HFFc6 (cell line): ENCODE data around the gene OOEP. TPM values are rescaled to one million over a fixed set of nuclear protein-coding genes. Genes with fewer than 3 reads are reported as not detected.

Experiments used
- DNase-seq: peaks from one replicate; pipeline ENCODE4 v3.0.0-alpha.2; 2018
- H3K27ac Mint-ChIP-seq: 2 replicates; pipeline ENCODE4 v1.8.0; 2020; ENCODE audit warnings: mild to moderate bottlenecking, mixed read lengths
- H3K27me3 Mint-ChIP-seq: 2 replicates; pipeline ENCODE4 v1.8.0; 2021; ENCODE audit warnings: mild to moderate bottlenecking, moderate library complexity, mixed read lengths; ENCODE audit not compliant: insufficient read depth
- H3K36me3 Mint-ChIP-seq: 2 replicates; pipeline ENCODE4 v1.8.0; 2021; ENCODE audit warnings: low read depth, mixed read lengths
- H3K4me1 Mint-ChIP-seq: 2 replicates; pipeline ENCODE4 v1.8.0; 2020; ENCODE audit warnings: low read depth, mixed read lengths
- H3K4me3 Mint-ChIP-seq: 2 replicates; pipeline ENCODE4 v1.8.0; 2020; ENCODE audit warnings: mild to moderate bottlenecking, moderate library complexity, mixed read lengths
- H3K9me3 Mint-ChIP-seq: 2 replicates; pipeline ENCODE4 v1.8.0; 2020; ENCODE audit warnings: mild to moderate bottlenecking, mixed read lengths
- CTCF ChIP-seq: fragments of 200-600 bp; sonication (generic); IDR thresholded peaks from 2 replicates; pipeline ENCODE4 v1.5.0; 2021; ENCODE audit warnings: antibody characterized with exemption, mild to moderate bottlenecking
- total RNA-seq, 6 experiments: library from RNA; stranded (reverse); fragmentation: NEBNext Ultra II Directional; extraction: Animal tissue kit (Norgen Biotek cat#: 25700); gene quantifications; 2 replicates in 1 of 6; 3 replicates in 5 of 6; pipeline ENCODE4 v1.2.3, GENCODE V29; 2021

OOEP gene
- total RNA-seq, 6 experiments from 2014 or later: not detected

DNA sequence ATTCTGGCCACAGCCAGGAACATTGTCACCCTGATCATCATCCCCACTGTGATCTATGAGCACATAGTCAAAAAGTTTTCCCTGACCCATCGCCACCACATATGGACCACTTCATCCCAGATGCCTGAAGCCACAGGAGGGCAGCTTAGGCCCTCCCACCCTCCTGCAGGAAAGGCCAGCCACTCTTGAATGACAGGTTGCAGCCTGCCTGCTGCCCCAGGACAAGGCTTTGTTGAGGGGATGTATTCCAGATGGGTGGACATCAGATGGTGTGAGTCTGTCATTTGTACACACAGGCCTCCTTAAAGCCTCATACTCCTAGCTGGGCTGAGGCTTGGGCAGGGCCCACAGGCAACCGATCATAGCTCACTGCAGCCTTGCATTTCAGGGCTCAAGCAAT, 46.4 kb downstream of the OOEP start:
- peaks cover 7% of the 10 kb centered on the region for H3K9me3 Mint-ChIP-seq
- H3K27ac Mint-ChIP-seq: no peak overlapping the region
- DNase-seq: no peak
- H3K4me1 Mint-ChIP-seq: peaks cover 17% of the 10 kb centered on the region
- no peak for TF ChIP-seq CTCF
- H3K27me3 Mint-ChIP-seq: no peaks in the 10 kb centered on the region; the same call in 1 of the 2 replicates
- peaks cover 8% of the 10 kb centered on the region; the same call in 1 of the 2 replicates for H3K36me3 Mint-ChIP-seq
- no peak overlapping the region for H3K4me3 Mint-ChIP-seq

Other genes starting within 250 kb of the OOEP start
- under 1 TPM in 2 of 6 experiments, not detected in 4; 0.37 to 0.55 TPM for gene KHDC1L, start 144.4 kb downstream of the OOEP start, total RNA-seq
- gene KHDC1, start 106.7 kb downstream of the OOEP start, total RNA-seq: 1 to 10 TPM; 4.8 to 6.3 (median 5.9) TPM
- not detected for gene DPPA5, start 15.6 kb downstream of the OOEP start, total RNA-seq
- not detected for gene KHDC3L, start 7.2 kb downstream of the OOEP start, total RNA-seq
- not detected for gene DDX43, start 24.9 kb upstream of the OOEP start, total RNA-seq
- 1 to 10 TPM; 3.6 to 5.3 (median 5.0) TPM for gene CGAS, start 82.4 kb upstream of the OOEP start, total RNA-seq
- 10 to 100 TPM; 18.5 to 28.2 (median 21.5) TPM for gene MTO1, start 91.8 kb upstream of the OOEP start, total RNA-seq
- over 10,000 TPM in 4 of 6 experiments, 1,000 to 10,000 TPM in 2; 8,709 to 10,268 (median 10,123) TPM for gene EEF1A1, start 151.1 kb upstream of the OOEP start, total RNA-seq